ENCODE results near the gene UST.
"Not testable (repeated sequence)": the region's sequence is repeated elsewhere in the genome, so short reads cannot be mapped to it uniquely, and the experiment has no call there.

UST gene

GRCh38 chr6:148971031-148971927 is 224.4 kb downstream of the UST start:
- H3K36me3 ChIP-seq, result no peaks in the 10 kb centered on the region
- peaks cover 70% of the 10 kb centered on the region for H3K27me3 ChIP-seq
- H3K9me3 ChIP-seq, result no peaks in the 10 kb centered on the region
- no peak for TF ChIP-seq CTCF (IDR thresholded peaks at IDR 0.05; ENCODE audit: low read depth, low read length)
- no peak for DNase-seq
- H3K4me1 ChIP-seq, result no peaks in the 10 kb centered on the region
- H3K4me3 ChIP-seq (ENCODE audit: low read depth, low read length), result no peak overlapping the region

- no peaks in the 10 kb centered on the region for H3K36me3 ChIP-seq
- no peaks in the 10 kb centered on the region for H3K4me1 ChIP-seq
- no peak for TF ChIP-seq CTCF (IDR thresholded peaks at IDR 0.05; ENCODE audit: low read depth, low read length)
- peaks cover 69% of the 10 kb centered on the region for H3K27me3 ChIP-seq
- peak; percentile 33 for DNase-seq
- no peaks in the 10 kb centered on the region for H3K9me3 ChIP-seq
- H3K4me3 ChIP-seq (ENCODE audit: low read depth, low read length), result no peak overlapping the region
Observed at GRCh38 chr6:148972481-148972880, 225.7 kb downstream of the UST start.

GRCh38 chr6:148973538-148974208 is 226.8 kb downstream of the UST start:
- H3K9me3 ChIP-seq, result no peaks in the 10 kb centered on the region
- no peak for DNase-seq
- no peak overlapping the region for H3K4me3 ChIP-seq (ENCODE audit: low read depth, low read length)
- no peaks in the 10 kb centered on the region for H3K36me3 ChIP-seq
- peak; percentile 38 for TF ChIP-seq CTCF (IDR thresholded peaks at IDR 0.05; ENCODE audit: low read depth, low read length)
- H3K4me1 ChIP-seq, result no peaks in the 10 kb centered on the region
- H3K27me3 ChIP-seq, result peaks cover 66% of the 10 kb centered on the region

GRCh38 chr6:148974351-148974750 is 227.5 kb downstream of the UST start:
- no peak for DNase-seq
- TF ChIP-seq CTCF (IDR thresholded peaks at IDR 0.05; ENCODE audit: low read depth, low read length), result no peak
- no peaks in the 10 kb centered on the region for H3K4me1 ChIP-seq

GRCh38 chr6:148978298-148978697 is 231.5 kb downstream of the UST start:
- H3K4me3 ChIP-seq (ENCODE audit: low read depth, low read length); H3K36me3 ChIP-seq; DNase-seq; H3K9me3 ChIP-seq; H3K4me1 ChIP-seq: not testable (repeated sequence)
- peaks cover 23% of the 10 kb centered on the region for H3K27me3 ChIP-seq

More at GRCh38 chr6:148974351-148974750, 227.5 kb downstream of the UST start:
- H3K9me3 ChIP-seq, result no peaks in the 10 kb centered on the region
- no peak overlapping the region for H3K4me3 ChIP-seq (ENCODE audit: low read depth, low read length)
- peaks cover 59% of the 10 kb centered on the region for H3K27me3 ChIP-seq
- no peaks in the 10 kb centered on the region for H3K36me3 ChIP-seq

GRCh38 chr6:148979014-148979901 is 232.4 kb downstream of the UST start:
- DNase-seq, result no peak
- TF ChIP-seq CTCF (IDR thresholded peaks at IDR 0.05; ENCODE audit: low read depth, low read length), result no peak
- no peak overlapping the region for H3K4me3 ChIP-seq (ENCODE audit: low read depth, low read length)
- H3K9me3 ChIP-seq, result no peaks in the 10 kb centered on the region
- no peaks in the 10 kb centered on the region for H3K36me3 ChIP-seq
- no peaks in the 10 kb centered on the region for H3K4me1 ChIP-seq
- H3K27me3 ChIP-seq, result peaks cover 14% of the 10 kb centered on the region

All from BE2C (cell line).